GM20000 (cell line): Measurements from ENCODE around the gene DBF4.
"Not testable (repeated sequence)": the region's sequence is repeated elsewhere in the genome, so short reads cannot be mapped to it uniquely, and the experiment has no call there.

Experiments used
- DNase-seq: peaks from one replicate; pipeline ENCODE4 v3.0.0; 2012; ENCODE audit warnings: low spot score
- TF ChIP-seq, protein P1 (sequence below): IDR thresholded peaks from 2 replicates; pipeline ENCODE4 v1.5.1; 2012; ENCODE audit warnings: mild to moderate bottlenecking, control low read depth; ENCODE audit errors: extremely low read depth, missing control alignments

Gene DBF4

DNA sequence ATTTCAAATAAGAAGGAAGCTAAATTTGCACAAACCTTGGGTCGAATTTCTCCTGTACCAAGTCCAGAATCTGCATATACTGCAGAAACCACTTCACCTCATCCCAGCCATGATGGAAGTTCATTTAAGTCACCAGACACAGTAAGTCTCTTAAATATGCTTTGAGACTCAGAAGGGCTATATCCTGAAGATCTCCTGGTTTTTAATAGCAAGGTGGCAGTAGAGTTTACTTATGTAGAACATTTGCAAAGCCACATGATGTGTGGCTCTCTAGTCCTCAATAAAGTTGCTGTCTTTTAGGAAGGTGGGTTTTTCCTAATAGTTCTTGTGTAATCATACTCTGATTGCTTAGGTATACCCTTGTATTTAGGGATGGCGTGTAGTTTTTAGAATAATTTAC, 8.7 kb downstream of the DBF4 start:
- no peak for DNase-seq
- TF ChIP-seq, protein P1, sequence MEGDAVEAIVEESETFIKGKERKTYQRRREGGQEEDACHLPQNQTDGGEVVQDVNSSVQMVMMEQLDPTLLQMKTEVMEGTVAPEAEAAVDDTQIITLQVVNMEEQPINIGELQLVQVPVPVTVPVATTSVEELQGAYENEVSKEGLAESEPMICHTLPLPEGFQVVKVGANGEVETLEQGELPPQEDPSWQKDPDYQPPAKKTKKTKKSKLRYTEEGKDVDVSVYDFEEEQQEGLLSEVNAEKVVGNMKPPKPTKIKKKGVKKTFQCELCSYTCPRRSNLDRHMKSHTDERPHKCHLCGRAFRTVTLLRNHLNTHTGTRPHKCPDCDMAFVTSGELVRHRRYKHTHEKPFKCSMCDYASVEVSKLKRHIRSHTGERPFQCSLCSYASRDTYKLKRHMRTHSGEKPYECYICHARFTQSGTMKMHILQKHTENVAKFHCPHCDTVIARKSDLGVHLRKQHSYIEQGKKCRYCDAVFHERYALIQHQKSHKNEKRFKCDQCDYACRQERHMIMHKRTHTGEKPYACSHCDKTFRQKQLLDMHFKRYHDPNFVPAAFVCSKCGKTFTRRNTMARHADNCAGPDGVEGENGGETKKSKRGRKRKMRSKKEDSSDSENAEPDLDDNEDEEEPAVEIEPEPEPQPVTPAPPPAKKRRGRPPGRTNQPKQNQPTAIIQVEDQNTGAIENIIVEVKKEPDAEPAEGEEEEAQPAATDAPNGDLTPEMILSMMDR = no peak

DNA sequence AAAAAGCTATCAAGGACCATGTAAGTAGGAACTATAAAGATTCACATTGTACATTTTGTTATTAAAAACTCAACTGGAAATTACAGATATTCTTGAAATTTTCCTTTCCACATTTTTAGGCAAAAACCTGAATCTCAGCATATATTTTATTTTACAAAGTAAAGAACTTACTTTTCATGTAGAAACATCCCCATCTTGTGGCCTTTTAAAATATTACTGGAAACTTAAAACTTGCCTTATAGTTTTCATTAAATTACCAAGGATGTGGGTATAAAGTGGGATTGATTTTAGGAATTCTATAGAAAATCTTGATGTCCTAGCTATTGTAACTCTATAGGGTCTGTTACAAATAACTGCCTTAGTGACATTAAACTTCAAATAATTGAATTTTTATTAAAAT, 10.6 kb downstream of the DBF4 start:
- DNase-seq = no peak
- TF ChIP-seq, protein P1 = no peak

DNA sequence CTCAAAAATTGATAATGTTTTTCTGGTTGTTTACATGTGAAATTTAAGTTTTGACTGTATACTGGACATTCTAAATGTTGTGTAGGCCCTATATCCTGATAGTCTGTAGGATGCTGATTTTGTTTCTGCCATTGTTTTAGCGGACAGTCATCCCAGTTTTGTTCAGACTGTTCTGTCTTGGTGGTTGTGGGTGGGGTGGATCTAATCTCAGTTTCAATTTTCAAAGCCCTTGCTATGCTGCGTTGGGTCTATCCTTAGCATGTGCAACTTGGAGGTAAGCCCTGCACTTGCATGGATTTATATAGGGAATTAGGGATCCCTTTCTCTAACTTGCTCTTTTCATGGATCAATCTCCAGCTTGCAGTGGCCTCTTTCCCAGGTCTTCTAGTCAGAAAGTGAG, 19.1 kb downstream of the DBF4 start:
- DNase-seq = no peak
- TF ChIP-seq, protein P1 = no peak

DNA sequence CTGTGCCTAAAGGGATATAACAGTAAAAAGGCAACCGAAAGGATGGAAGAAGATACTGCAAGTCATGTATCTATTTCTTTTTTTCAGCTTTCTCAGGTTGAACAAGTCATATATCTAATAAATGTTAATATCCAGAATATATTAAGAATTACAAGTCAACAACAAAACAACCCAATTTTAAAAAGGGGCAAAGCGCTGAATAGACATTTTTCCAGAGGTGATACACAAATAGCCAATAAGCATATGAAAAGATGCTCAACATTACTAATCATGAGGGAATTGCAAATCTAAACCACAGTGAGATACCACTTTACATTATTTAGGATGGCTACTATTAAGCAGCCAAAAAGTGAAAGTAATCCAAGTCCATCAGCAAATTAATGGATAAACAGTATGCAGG, 23.0 kb downstream of the DBF4 start:
- TF ChIP-seq, protein P1 = no peak
- DNase-seq = no peak

DNA sequence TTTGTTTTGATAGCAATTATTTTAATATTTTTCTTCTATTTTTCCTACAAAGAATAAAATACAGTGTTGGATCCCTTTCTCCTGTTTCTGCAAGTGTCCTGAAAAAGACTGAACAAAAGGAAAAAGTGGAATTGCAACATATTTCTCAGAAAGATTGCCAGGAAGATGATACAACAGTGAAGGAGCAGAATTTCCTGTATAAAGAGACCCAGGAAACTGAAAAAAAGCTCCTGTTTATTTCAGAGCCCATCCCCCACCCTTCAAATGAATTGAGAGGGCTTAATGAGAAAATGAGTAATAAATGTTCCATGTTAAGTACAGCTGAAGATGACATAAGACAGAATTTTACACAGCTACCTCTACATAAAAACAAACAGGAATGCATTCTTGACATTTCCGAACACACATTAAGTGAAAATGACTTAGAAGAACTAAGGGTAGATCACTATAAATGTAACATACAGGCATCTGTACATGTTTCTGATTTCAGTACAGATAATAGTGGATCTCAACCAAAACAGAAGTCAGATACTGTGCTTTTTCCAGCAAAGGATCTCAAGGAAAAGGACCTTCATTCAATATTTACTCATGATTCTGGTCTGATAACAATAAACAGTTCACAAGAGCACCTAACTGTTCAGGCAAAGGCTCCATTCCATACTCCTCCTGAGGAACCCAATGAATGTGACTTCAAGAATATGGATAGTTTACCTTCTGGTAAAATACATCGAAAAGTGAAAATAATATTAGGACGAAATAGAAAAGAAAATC, 31.0 kb downstream of the DBF4 start:
- not testable (repeated sequence) for DNase-seq

DNA sequence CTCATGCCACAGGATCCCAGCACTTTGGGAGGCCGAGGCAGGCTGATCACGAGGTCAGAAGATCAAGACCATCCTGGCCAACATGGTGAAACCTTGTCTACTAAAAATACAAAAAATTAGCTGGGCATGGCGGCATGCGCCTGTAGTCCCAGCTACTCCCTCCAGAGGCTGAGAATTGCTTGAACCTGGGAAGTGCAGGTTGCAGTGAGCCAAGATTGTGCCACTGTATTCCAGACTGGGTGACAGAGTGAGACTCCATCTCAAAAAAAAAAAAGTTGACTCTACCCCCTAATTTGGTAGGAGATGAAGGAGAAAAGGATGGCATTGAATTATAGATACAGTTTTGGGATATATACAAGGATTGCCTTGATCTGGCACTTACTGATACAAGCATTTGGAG, 32.5 kb downstream of the DBF4 start:
- not testable (repeated sequence) for DNase-seq

DNA sequence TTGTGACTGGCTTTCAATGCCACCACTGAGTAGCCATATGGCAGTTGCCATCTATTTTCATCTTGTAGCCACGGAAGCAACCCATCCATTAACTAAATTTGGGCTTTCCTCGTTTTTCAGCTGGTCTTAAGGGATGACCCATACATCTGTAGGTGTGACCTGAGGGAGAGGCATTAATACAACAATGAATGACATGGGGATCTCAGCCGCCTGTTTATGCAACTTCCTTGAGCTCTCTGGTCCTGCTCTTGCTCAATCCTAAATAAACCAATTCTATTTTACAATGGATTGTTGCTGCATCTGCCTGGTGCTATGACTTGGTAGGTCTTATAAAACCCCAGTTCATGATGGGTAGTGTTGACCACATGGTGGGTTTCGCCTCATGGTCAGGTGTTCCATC, 35.8 kb downstream of the DBF4 start:
- TF ChIP-seq, protein P1 = no peak

DNA sequence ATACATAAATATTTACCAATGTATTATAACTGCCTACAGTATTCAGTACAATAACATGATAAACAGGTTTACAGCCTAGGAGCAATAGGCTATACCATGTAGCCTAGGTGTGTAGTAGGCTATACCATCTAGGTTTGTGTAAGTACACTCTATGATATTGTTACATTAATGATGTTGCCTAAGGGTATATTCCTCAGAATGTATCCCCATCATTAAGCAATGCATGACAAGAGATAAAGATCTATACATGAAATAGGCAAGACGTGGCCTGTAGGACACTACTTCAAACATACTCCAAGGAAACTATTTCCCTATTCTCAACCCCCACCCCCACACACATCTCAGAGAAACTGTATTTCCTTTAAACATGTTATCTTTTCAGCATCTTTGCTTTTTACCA, 42.4 kb downstream of the DBF4 start:
- no peak for DNase-seq
- TF ChIP-seq, protein P1 = no peak

More for the DNA sequence above, 35.8 kb downstream of the DBF4 start:
- DNase-seq = no peak

DNA sequence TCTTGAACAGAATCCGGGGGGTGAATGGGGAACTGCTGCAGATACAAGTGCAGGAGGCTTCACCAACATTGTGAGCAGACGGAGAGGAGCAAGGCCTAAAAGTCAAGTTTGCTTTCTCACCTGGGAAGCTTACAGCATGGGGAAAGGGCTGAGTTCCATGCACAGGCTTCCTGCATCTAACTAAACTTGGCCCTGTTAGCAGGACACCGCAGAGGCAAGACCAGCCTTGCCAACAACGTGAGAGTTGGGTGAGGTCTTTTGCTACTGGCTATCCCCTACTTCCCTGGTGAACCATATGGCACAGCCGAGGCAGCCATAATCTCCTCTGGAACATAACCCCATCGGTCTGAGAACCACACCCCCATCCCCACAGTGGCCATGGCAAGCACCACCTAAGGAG, 43.6 kb downstream of the DBF4 start:
- no peak for DNase-seq
- TF ChIP-seq, protein P1 = no peak
